Dermis microvascular lymphatic vessel endothelial cell (primary cell): ENCODE measurements around the gene EMP2. TPM values are rescaled to one million over a fixed set of nuclear protein-coding genes. Genes with fewer than 3 reads are reported as not detected.
"Not testable (repeated sequence)": the region's sequence is repeated elsewhere in the genome, so short reads cannot be mapped to it uniquely, and the experiment has no call there.

ENCODE experiments used
- DNase-seq, 2 donors: peaks; one replicate each; pipeline versions ENCODE4 v3.0.0 to v3.0.0-alpha.2; 2010; ENCODE audit warnings: low read depth in 2 of 2
- total RNA-seq: library from RNA; depleted of rRNA; stranded (reverse); fragments of >200 nt; gene quantifications from 2 replicates; pipeline ENCODE4 v1.2.1, GENCODE V29; 2014

The EMP2 gene
- 21.7 and 38.9 TPM in 2 replicates for total RNA-seq

GRCh38 chr16:10579965-10580882 is at the start of gene EMP2:
Gene EMP2 (minus strand): TSS chr16:10580598. CDS start chr16:10547617, 32,981 bp downstream.
- DNase-seq = peak; percentile 43 to 69

- no peak for DNase-seq
These were observed 49.2 kb upstream of the EMP2 start for GRCh38 chr16:10629592-10629963.

- no peak for DNase-seq
These were observed 45.4 kb upstream of the EMP2 start for GRCh38 chr16:10625595-10626357.

- DNase-seq = no peak
These were observed 44.1 kb upstream of the EMP2 start for GRCh38 chr16:10624527-10624926.

GRCh38 chr16:10623059-10623458 is 42.7 kb upstream of the EMP2 start:
- DNase-seq = no peak

- DNase-seq = no peak
These were observed 41.9 kb upstream of the EMP2 start for GRCh38 chr16:10622036-10622921.

- not testable (repeated sequence) for DNase-seq
These were observed 41.0 kb upstream of the EMP2 start for GRCh38 chr16:10621216-10621949.

- no peak for DNase-seq
These were observed 39.7 kb upstream of the EMP2 start for GRCh38 chr16:10620120-10620519.

- no peak for DNase-seq
These were observed 39.0 kb upstream of the EMP2 start for GRCh38 chr16:10619271-10619849.

- DNase-seq = no peak
These were observed 38.4 kb upstream of the EMP2 start for GRCh38 chr16:10618710-10619209.

GRCh38 chr16:10617662-10618420 is 37.4 kb upstream of the EMP2 start:
- DNase-seq = no peak

GRCh38 chr16:10616756-10617640 is 36.6 kb upstream of the EMP2 start:
- DNase-seq = peak in 1 of 2 donors; percentile 24

- DNase-seq = no peak
These were observed 36.0 kb upstream of the EMP2 start for GRCh38 chr16:10616419-10616755.

- no peak for DNase-seq
These were observed 34.3 kb upstream of the EMP2 start for GRCh38 chr16:10614685-10615084.

- DNase-seq = no peak
These were observed 33.5 kb upstream of the EMP2 start for GRCh38 chr16:10613785-10614485.

- DNase-seq = peak in 1 of 2 donors; percentile 12
These were observed 32.3 kb upstream of the EMP2 start for GRCh38 chr16:10612649-10613179.

- DNase-seq = no peak
These were observed 31.5 kb upstream of the EMP2 start for GRCh38 chr16:10611825-10612342.
